Colon (tissue), 2 donors: Measurements from ENCODE around the gene CLPSL1.
"Not testable (repeated sequence)": the region's sequence is repeated elsewhere in the genome, so short reads cannot be mapped to it uniquely, and the experiment has no call there.

Experiments used
- FAIRE-seq: peaks from 2 replicates; lab custom pipeline; 2012; peaks lifted over from hg19 to GRCh38; lab: Jason Lieb, UNC
- donor health status: control.
- donor health status: control.

Gene CLPSL1, protein sequence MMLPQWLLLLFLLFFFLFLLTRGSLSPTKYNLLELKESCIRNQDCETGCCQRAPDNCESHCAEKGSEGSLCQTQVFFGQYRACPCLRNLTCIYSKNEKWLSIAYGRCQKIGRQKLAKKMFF

DNA sequence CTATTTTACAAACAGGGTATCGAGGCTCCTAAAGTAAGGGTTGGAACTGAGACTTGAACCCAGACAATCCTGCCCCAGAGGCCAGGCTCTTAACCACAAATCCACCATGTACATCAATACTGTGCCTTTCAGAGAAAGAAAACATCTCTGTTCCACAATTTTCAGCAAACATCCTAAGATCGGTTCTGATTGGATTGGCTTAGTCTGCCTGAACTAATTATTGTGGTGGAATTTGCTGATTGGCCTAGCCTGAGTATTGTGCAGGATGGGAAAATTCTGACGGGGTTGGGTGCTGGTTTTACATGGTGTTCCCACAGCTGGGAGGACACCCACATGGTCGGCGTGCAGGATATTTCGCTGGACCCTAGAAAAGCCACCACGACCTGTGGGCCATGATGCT, at the start of gene CLPSL1:
CLPSL1 (plus strand) TSS at position 301 of the 400 bp plus-strand sequence; CDS start at position 393, 92 bp downstream.
- no peak for FAIRE-seq

DNA sequence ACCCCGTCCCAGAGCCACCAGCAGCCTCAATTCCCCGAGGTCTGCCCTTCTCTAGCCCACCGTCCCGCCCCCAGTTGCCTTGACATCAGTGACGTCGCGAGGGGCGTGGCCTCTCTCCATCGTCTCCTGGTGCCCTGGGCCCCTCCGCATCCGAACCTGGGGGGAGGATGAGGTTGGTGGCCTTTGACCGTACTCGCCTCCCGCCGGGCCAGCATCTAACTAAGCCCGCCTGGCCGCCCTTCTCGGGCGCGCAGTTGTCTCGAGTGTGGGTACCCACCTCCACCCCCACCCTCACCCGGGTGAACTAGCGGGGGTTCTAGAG, 49.4 kb upstream of the CLPSL1 start:
- FAIRE-seq, result no peak

DNA sequence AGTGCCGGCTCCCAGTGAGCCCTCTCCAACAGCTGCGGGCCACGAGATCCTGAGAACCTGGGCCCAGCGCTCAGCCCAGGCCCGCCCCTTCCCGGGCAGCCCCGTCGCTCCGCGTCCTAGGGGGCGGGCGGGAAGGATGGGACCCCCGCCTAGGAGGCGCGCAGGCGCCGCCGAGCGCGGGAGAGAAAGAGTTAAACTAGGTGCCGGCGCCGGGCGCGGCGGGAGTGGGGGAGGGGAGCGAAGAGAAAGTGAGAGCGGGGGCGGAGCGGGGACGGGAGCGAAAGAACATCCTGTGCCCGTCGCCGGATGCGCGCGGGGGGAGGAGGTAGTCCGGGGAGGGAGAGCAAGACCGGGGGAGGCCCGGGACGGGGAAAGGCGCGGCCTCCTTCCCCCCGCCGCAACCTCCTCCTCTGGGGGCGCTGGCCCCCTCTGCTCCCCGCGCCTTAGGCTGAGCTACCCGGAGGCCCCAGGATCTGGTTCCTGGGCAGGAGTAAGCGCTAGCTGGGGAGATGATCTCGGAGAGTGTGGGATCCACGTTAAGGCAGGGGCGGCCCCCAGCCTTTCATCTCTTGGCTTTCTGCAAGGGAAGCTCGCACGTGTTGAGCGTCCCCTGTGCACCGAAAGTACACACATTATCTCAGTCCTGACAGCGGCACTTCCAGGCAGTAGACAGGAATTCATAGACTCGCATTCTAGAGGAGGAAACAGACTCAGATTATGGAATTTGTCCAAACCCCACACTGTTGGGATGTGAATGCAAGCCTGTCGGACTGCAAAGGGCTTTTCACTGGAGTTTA, 48.9 kb upstream of the CLPSL1 start:
- no peak for FAIRE-seq

DNA sequence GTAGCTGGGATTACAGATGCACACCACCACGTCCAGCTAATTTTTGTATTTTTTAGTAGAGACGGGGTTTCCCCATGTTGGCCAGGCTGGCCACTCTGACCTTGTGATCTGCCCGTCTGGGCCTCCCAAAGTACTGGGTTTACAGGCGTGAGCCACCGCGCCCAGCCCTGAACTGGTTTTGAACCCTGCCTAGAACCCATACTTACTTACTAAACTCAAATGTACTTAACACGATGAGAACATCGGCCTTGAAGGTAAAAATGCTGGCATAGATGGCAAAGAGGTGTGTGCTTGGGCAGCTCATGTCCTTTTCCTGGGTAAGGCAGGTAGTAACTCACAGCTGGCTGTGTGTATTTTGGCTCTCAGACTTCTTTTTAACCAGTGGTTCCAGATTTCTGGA, 47.2 kb upstream of the CLPSL1 start:
- FAIRE-seq, result no peak

DNA sequence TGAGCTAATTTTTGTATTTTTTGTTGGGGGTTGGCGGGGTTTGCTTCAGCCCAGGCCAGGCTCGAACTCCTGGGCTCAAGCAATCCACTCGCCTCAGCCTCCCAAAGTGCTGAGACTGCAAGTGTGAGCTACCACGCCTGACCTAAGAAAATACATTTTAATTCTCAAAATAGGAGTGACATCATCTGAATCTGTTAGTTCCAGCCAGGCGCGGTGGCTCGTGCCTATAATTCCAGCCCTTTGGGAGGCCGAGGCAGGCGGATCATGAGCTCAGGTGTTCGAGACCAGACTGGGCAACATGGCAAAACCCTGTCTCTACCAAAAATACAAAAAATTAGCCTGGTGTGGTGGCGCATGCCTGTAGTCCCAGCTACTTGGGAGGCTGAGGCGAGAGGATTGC, 46.5 kb upstream of the CLPSL1 start:
- not testable (repeated sequence) for FAIRE-seq

DNA sequence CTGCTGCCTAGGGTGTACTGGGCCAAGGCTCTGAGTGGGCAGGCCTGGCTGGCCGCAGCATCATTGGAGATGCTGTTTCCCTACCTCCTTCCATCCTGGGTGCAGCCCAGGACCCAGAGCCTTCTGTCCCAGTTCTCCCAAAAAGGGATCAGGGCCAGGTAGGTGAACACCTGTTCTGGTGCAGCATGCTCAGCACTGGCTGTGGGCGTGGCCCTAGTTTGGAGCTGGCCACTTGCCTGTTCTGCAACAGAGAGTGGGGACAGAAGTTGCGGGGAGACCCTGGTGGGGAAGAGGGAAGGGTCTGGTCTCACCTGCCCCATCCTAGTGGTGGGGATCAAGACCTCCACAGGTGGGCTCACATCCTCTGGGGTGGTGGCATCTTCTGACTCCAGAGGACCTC, 45.4 kb upstream of the CLPSL1 start:
- FAIRE-seq, result no peak

DNA sequence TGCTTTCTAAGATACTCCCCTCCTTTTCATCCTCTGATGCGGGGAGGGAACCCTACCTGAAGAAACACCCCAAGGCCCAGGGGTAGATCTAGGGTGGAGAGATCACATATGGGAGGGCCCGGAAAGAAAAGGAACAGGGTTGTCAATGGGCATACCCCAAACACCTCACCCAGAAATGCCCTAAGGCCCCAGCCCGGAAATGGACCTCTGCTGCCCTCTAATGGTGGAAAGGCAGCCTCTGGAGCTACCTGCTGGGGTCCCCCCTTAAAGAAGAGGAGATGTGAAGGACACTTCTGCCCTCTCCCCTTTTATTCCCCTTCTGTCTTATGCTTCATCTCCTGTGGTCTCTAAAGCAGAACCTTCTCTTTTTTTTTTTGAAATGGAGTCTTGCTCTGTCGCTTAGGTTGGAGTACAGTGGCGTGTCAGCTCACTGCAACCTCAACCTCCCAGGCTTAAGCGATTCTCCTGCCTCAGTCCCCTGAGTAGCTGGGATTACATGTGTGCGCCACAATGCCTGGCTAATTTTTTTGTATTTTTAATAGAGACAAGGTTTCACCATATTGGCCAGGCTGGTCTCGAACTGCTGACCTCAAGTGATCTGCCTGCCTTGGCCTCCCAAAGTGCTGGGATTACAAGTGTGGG, 44.4 kb upstream of the CLPSL1 start:
- no peak for FAIRE-seq

DNA sequence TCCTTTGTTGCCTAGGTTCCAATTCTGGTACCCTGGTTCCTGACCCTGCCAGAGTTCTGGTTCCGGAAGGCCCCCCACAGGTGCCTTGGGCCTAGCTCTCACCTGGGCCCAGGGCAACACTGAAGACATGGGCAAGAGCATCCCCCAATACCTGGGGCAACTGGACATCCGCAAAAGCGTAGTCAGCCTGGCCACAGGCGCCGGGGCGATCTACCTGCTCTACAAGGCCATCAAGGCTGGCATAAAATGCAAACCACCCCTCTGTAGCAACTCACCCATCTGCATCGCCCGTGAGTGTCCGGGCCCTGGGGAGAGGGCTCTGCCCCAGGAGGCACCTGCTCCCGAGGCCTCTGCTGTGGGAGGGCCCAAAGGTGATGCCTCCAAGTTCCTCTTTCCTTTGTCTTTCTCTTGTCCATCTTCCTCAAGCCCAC, 43.8 kb upstream of the CLPSL1 start, which contains the start of gene ARMC12:
ARMC12 (plus strand) TSS at position 51 of the 431 bp plus-strand sequence; CDS start at position 128, 77 bp downstream.
- no peak for FAIRE-seq

DNA sequence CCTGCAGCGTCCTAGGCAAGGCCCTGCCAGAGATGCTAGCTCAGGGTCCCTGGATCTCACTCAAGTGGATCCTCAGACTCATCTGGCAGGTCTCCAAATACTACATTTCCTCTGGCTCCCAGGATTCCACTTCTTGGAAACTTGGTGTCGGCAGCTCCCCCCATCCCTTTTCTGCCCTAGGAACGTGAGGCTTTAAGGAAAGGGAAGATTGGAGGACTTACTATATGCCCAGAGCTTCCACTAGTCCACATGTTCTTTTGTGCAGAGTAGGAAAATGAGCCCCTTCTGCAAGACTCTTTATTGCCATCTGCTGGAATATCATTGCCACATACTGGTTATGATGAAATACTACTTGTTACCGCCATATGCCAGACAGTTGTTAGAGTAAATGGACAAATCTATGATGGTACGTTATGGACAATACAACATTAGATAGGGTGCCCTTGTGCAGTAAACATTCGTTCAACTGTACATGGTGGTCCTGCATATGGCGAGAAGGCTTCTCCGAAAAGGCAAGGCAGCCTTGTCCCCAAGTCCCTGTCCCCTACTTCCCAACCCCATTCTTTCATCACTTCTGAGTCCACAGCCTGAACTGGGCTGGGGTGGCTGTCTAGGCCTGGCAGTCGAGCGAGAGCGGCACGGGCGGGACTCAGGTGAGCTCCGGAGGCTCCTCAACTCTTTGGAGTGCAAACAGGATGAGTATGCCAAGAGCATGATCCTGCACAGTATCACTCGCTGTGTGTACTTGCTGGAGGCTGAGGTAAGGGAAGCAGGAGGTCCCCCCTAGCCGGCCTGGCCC, 43.2 kb upstream of the CLPSL1 start:
- FAIRE-seq, result no peak

DNA sequence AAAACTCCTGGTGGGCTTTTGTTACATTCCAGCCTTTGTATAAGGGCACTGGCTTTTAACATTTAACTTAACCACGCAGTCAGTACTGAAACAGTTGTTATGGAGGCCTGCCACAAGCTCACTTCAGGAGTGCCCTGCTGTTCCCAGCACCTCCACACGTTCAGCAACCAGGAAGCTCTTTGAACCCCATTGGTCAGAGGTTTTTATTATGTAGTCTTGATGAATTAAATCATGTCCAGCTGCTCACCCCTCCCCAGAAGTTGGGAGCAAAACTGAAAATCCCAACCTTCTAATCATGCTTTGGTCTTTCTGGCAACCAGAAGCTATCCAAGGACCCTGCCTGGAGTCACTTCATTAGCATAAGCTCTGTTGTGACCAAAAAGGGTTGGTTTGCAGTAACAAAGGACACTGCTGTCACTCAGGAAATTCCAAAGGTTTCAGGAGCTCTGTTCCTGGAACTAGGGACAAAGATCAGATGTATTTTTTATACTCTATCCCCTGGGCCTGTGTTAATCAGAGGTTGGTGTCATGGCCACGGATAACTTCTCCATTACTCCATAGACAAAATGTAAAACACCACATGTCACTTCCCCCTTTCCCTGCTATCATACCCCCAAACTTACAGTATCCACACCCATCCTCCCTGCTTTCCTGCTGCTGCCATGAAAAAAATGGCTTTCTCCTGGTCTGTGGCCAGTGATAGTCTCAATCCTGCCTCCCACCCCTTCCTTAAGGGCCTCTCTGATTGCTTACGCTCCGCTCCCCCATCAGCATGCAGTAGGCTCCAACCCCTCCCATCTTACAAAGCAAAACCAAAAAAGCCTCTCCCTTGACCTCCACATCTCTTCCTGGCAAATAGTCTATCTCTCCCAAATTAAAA, 40.9 kb upstream of the CLPSL1 start:
- FAIRE-seq, result no peak

DNA sequence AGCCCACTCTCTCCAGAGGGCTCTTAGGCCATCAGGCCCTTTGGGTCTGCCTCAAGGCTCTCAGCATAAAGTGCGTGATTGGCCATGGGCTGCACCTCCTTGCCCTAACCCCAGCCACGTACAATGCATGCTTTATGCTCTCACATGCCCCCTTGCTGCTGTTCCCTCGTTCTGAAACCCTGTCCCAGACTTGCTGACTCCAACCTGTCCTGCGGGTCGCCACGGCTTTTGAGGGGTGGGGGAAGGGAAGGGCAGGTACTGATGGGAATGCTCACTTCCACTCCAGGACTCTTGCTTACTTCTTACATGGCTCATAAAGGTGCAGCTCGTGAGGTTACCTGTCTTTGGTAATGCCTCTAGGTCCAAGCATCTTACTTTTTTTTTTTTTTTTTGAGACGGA, 38.0 kb upstream of the CLPSL1 start:
- no peak for FAIRE-seq

DNA sequence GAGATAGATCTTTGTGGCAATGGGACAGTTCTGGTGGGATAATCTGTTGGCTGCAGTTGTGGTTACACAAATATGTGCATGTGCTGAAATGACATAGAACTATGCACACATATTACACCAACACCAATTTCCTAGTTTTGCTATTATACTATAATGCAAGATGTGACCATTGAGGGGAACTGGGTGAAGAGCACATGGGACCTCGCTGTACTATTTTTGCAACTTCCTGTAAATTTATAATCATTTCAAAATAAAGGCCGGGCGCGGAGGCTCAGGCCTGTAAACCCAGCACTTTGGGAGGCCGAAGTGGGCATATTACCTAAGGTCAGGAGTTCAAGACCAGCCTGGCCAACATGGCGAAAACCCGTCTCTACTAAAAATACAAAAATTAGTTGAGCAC, 35.3 kb upstream of the CLPSL1 start:
- no peak for FAIRE-seq

DNA sequence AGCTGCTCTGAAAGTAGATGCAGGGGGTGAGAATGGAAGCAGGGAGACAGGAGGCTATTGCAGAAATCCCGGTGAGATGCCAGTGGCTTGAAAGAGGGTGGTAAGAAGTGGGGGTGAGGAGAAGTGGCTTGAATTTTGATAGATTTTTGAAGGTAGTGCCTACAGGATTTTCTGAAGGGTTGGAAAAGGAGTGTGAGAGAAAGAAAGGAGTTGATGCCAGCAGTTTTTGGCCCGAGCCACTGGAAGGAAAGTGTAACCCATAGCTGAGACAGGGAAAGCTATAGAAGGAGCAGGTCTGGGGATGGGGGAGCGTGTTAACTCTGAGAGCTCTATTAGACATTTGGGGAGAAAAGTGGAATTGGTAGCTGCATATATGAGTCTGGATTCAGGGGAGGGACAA, 34.3 kb upstream of the CLPSL1 start:
- FAIRE-seq, result no peak

DNA sequence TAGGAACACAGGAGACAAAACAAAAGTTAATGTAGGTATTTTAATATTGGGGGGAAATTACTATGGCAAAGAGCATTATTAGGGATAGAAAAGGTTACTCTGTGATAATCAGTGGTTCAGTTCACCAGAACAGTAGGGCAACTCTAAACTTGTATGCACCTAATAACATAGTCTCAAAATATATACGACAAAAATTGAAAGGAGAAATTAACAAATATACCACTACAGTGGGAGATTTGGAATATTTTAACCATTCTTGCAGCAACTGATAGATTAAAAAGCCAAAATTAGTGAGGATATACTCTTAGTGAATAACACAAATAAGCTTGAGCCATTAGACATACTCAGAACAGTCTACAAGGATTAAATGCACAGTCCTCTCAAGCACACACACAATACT, 32.9 kb upstream of the CLPSL1 start:
- FAIRE-seq, result no peak

DNA sequence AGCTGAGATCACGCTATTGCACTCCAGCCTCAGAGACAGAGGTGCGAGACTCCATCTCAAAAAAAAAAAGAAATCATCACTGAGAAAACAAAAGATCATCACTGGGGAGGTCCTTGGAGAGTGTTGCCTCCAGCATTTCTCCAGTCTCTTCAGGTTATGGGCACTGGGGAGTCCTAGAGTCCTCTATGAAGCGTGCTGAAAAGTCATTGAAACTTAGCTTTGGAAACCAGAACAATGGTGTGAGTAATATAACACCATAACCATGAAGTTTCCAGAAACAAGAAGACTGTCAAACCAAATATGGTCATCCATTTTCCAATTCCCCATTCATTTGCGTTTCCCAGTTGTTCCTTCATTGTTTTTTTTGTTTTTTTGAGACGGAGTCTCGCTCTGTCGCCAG, 30.3 kb upstream of the CLPSL1 start:
- FAIRE-seq, result no peak

DNA sequence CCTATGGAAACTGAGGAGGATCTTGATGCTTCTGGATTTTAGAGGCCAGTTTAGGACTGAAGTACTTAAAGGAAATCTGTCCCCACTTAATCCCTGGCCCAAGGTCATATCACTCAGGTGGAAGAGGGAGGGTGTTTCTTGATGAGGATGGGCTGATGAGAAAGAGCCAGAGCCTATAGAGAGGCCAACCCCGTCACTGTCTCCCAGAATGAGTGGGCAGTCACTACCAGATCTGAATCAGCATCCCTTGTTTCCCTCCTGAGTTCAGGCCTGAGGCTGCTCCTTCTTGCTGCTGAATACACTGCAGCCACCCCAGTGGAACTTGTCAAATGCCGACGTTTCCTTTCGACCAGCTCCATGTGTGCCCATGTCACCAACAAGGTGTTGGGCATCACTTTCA, 29.2 kb upstream of the CLPSL1 start:
- no peak for FAIRE-seq

DNA sequence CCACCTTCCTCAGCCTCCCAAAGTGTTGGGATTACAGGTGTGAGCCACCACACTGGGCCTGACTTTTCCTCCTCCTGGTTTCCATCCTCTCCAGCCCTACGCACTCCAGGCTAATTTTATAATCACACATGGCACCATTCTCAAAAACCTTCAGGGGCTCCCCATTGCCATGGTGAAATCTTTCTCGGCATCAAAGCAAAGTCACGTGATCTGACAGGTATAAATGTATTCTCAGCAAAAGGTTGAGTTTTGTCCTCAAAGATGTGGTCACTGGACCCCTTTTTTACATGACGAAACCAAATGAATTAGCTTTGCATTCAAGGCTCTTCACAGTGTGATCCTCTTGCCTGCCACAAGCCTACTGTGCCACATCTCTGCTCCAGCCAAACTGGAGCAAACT, 28.5 kb upstream of the CLPSL1 start:
- no peak for FAIRE-seq

DNA sequence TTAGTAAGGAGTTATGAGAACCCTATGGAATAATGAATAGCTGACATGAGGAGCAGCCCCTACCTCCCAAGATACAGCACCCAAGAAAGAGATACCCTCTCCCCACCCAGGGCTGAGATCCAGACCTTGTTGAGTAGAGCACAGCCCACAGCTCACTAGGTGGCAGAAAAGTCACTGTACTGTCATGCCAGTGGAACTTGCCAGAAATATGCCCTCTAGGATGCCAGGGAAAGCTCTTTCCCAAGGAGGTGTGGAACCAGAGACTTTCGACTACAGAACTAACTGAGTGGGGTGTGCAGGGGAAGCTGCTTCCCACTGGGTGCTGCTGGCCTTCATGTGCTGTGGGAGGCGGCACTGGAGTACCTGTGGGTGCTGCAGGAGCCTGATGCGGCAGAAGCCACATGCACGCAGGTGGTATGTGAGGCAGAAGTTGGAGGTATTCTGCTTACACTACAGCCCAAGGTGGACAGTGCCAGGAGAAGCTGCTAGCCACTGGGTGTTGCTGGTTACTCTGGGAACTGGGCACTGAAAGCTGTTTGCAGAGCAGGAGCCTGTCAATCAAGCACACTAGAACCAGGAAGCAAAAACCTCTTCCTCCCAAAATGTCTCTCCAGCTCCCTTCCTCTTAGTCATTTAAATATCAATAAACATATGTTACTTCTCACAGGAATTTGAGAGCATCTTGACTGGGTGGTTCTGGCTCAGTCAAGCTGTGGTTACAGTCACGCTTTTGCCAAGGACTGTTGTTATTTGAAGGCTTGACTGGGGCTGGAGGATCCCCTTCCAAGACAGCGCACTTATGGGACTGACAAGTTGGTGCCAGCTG, 26.2 kb upstream of the CLPSL1 start:
- no peak for FAIRE-seq

DNA sequence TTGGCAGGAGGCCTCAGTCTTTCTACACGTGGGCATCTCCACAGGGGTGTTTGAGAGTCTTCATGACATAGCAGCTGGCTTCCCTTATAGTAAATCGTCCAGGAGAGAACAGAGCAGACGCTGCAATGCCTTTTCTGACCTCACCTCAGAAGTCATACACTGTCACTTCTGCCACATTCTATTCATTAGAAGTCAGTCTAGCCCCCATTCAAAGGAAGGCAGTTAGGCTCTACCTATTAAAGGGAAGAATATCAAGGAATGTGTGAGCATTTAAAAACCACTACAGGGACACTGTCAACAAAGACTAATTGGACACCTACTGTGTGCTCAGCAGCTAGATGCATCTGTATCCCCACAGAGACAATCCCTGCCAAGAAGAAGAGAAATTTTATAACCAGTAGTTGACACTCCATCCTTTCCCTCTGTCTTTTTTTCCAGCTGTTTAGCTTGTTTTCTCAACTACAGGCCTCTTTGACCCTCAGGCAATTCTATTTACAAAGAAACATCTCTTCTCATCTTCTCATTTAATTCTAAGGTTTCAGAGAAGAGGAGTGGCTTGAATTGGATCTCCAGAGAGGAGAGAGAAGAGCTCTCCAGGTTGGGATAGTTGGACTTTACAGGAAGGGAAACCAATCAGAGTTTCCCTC, 25.4 kb upstream of the CLPSL1 start:
- no peak for FAIRE-seq

DNA sequence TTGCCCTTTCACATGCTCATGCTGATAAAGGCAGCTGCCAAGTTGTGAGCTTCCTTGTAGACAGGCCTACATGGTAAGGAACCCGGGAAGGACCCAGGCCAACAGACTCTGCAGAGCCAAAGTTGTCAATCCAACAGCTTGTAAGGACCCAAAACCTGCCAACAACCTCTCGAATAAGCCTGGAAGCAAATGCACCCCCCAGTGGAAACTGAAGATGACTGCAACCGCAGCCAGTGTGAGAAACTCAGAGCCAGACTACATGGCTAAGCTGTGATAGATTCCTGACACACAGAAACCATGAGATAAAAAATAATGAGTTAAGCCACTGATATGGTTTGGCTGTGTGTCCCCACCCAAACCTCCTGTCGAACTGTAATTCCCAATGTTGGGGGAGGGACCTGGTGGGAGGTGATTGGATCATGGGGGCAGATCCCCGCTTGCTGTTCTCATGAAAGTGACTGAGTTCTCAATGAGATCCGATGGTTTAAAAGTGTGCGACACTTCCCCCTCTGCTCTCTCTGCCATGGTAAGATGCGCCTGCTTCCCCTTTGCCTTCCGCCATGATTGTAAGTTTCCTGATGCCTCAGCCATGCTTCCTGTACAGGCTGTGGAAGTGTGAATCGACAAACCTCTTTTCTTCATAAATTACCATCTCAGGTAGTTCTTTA, 23.2 kb upstream of the CLPSL1 start:
- FAIRE-seq, result no peak
